Activated naive CD8-positive, alpha-beta T cell treated with anti-CD3 and anti-CD28 coated beads, Interleukin-2, amount 10 ng/mL, durations not matched to agents 7 days and 5 days (primary cell): ENCODE results near the gene CKAP5. TPM values are rescaled to one million over a fixed set of nuclear protein-coding genes. Genes with fewer than 3 reads are reported as not detected.

ENCODE experiments used
- ATAC-seq: fragments of 150-1000 bp; cut with Tn5 transposase; one replicate; pipeline ENCODE4 v1.10.0; 2021; ENCODE audit warnings: low read depth, moderate library complexity
- POLR2A ChIA-PET: fragments of 350-600 bp; sonication (Branson Sonifier 250); formaldehyde crosslinking; loops from one replicate; lab custom pipeline; 2021; ENCODE audit warnings: antibody characterized with exemption; lab: Charles Lee
- DNase-seq: peaks from one replicate; pipeline ENCODE4 v3.0.0; 2021
- H3K27ac Mint-ChIP-seq: one replicate; pipeline ENCODE4 v1.8.0; 2022; ENCODE audit warnings: mild to moderate bottlenecking, mixed read lengths
- H3K27me3 Mint-ChIP-seq: one replicate; pipeline ENCODE4 v1.8.0; 2022; ENCODE audit warnings: mild to moderate bottlenecking, moderate library complexity, mixed read lengths
- H3K36me3 Mint-ChIP-seq: one replicate; pipeline ENCODE4 v1.8.0; 2021; ENCODE audit warnings: mild to moderate bottlenecking, mixed read lengths
- H3K4me1 Mint-ChIP-seq: one replicate; pipeline ENCODE4 v1.8.0; 2021; ENCODE audit warnings: mixed read lengths
- H3K4me3 Mint-ChIP-seq: one replicate; pipeline ENCODE4 v1.8.0; 2022; ENCODE audit warnings: mild to moderate bottlenecking, moderate library complexity, mixed read lengths
- H3K9me3 Mint-ChIP-seq: one replicate; pipeline ENCODE4 v1.8.0; 2021; ENCODE audit warnings: mixed read lengths
- total RNA-seq, 2 experiments: library from RNA; stranded (reverse); gene quantifications; one replicate each; pipeline ENCODE4 v1.2.3, GENCODE V29; 2021

Gene CKAP5
- total RNA-seq, 2 experiments from 2014 or later, result 127 to 135 TPM

DNA sequence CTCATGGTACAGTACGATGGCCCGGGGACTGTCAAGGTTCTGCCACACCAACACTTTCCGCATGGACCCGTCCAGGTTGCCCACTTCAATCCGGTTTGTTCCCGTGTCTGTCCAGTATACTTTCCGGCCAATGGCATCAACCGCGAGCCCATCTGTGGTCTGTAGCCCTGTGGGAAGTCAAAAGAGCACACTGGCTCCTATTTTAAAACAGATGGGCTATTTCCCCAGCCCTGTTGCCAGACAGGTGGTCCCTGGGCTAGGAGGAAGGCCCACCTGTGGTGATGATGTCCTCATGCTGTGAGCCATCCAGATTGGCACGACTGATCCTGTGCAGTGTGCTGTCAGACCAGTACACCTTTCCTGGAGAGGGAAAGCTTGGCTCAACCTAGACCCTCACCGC is 30.4 kb upstream of the CKAP5 start:
- ATAC-seq (no peak), DNase-seq (no peak)
- Mint-ChIP-seq H3K27ac (no peak overlapping the region), H3K4me3 (no peak overlapping the region), H3K27me3 (peaks cover 5% of the 10 kb centered on the region), H3K4me1 (peaks cover 1% of the 10 kb centered on the region), H3K9me3 (no peaks in the 10 kb centered on the region), H3K36me3 (no peaks in the 10 kb centered on the region)
- POLR2A ChIA-PET, result no interaction called here

DNA sequence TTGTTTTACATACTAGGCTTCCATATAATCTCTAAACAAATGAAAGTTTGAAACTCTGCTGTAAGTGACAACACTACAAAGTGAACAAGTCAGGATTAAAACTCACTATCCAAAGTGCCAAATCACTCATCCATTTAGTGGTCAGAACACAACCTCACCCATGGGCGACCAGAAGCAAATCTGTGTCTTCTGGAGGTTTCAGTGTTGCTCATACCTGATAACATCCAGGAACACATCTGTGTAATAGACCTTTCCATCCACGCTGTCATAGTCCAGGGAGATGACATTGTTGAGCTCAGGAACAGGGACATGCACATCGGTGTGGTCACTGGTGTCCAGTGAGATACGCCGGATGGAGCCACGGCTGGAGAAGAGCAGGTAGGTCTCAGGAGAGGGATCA is 28.5 kb upstream of the CKAP5 start:
- DNase-seq (no peak), ATAC-seq (no peak)
- H3K9me3 Mint-ChIP-seq, result no peaks in the 10 kb centered on the region
- no peak overlapping the region for H3K4me3 Mint-ChIP-seq
- H3K4me1 Mint-ChIP-seq, result no peaks in the 10 kb centered on the region
- no peak overlapping the region for H3K27ac Mint-ChIP-seq
- POLR2A ChIA-PET, result no interaction called here
- no peaks in the 10 kb centered on the region for H3K36me3 Mint-ChIP-seq
- H3K27me3 Mint-ChIP-seq, result no peaks in the 10 kb centered on the region

DNA sequence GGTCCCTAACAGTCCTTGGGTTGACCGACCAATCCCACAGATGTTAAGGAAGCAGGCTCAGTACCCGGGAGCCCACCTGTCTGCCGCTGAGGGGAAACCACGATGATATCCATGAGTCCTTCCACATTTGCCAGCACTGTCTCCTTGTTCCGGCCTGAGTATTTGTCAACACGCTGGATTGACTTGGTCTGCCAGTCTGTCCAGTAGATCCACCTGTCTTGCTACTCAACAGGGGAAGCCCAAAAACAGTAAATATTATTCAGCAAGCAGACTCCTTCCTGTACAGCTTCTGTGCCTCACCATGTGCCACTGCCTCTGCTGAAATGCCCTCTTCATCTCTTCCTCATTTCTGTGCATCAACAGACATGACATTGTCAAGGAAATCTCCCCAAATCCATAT is 22.8 kb upstream of the CKAP5 start:
- Mint-ChIP-seq H3K27me3 (no peaks in the 10 kb centered on the region), H3K4me1 (no peaks in the 10 kb centered on the region)
- ATAC-seq, result no peak

DNA sequence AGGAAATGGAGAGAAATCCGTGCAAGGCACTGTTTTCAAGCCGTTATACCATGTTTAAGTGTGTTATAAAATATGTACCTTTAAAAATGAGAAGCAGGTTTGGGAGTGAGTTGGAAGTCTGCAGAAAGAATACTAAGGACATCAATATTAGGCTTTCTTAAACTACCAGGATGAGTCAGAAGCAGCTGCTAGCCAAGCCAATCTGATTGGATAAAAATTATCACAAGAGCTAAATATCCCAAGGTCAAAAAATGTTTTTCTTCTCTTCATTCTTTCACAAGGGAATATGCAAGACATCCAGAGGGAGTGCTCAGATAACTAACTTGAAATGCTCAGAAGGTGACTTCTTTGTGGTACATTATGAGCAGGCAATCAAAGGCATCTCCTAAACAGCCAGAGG is 19.3 kb upstream of the CKAP5 start:
- Mint-ChIP-seq H3K4me1 (no peaks in the 10 kb centered on the region), H3K9me3 (no peaks in the 10 kb centered on the region), H3K4me3 (no peak overlapping the region), H3K27me3 (peaks cover 4% of the 10 kb centered on the region), H3K36me3 (no peaks in the 10 kb centered on the region), H3K27ac (no peak overlapping the region)
- POLR2A ChIA-PET, result no interaction called here
- no peak for ATAC-seq
- DNase-seq, result no peak

More for the DNA sequence above, 22.8 kb upstream of the CKAP5 start:
- Mint-ChIP-seq H3K4me3 (no peak overlapping the region), H3K36me3 (no peaks in the 10 kb centered on the region), H3K27ac (no peak overlapping the region), H3K9me3 (no peaks in the 10 kb centered on the region)
- DNase-seq, result no peak
- POLR2A ChIA-PET, result interaction anchor here (1.3 kb wide), 1 partner anchor 42 kb away, joined by 3 read pairs; no protein-coding TSS in a partner anchor

DNA sequence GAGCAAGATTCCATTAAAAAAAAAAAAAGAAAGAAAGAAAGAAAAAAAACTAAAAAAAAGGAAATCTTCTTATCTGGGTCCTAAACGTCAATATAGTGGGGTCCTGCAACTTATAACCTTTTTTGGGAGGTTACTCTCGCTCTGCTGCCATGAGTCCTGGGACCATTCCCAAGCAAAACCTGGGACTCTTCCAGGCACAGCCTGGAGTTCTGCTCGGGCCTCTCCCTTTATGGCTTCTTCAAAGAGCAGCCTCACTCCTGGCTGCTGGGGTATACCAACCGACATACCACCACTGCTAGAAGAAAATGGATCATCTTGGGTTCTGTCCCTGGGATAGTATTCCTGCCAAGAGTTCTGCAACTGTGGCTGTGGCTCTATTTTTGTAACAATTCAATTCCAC is 14.1 kb upstream of the CKAP5 start:
- POLR2A ChIA-PET, result interaction anchor here (0.7 kb wide), 1 partner anchor 84 kb away, joined by 3 read pairs; no protein-coding TSS in a partner anchor
- Mint-ChIP-seq H3K27me3 (peaks cover 4% of the 10 kb centered on the region), H3K9me3 (no peaks in the 10 kb centered on the region), H3K27ac (no peak overlapping the region), H3K4me1 (no peaks in the 10 kb centered on the region), H3K4me3 (no peak overlapping the region), H3K36me3 (no peaks in the 10 kb centered on the region)
- DNase-seq (no peak), ATAC-seq (no peak)

DNA sequence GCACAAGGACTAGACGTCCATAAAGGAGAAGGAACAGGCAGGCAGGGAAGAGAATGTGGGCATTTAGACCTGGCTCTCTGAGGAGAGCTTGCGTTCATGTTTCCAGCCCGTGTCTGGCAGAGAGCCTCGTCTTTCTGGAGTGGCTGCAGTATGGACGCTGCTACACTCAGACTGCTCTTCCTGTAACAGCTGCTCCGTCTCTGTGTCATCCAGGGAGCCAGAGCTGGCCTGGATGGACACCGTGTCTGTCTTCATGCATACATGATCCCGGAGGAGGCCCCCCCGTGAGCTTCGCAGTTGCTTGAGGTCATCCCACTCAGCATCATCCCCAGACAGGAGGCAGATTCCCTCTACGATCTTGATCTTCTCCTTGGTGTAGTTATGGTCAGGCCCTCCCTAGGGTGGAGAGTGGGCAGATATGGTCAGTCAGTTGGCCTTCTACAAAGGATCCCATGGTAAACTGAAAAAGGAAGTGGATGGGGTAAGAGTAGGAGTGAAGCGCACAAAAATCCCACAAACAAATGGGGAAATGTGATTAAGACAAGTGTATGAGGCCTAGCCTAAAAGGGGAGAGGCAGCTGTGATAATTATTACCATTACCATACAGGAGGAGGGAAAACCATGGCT is 13.0 kb upstream of the CKAP5 start:
- POLR2A ChIA-PET, result interaction anchor here (0.5 kb wide), 1 partner anchor 436 kb away, joined by 6 read pairs; no protein-coding TSS in a partner anchor
- no peak overlapping the region for H3K27ac Mint-ChIP-seq

DNA sequence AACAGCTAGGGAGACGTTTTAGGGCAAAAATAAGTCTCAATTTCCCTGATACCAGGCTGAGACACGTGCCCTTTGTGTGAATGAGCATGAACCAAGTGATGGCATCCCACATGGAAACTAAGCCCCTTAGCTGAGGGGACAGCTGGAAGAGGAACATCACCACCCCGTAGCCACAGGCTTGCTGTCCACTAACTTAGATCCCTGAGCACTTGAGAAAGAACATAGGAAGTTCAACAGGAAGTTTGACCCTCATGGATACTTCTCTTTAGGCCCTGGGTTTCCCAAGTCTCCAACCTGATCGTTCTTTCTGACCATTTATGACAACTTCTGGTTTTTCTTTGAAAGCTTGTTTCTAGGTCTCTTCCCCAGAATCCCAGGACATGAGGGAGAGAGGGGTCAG is 11.6 kb upstream of the CKAP5 start:
- no peak for ATAC-seq
- POLR2A ChIA-PET, result interaction anchor here (1.0 kb wide), 1 partner anchor 11 kb away, joined by 3 read pairs; the partner anchor contains the start of gene CKAP5
- no peak for DNase-seq
- no peaks in the 10 kb centered on the region for H3K4me1 Mint-ChIP-seq
- H3K36me3 Mint-ChIP-seq, result no peaks in the 10 kb centered on the region
- no peak overlapping the region for H3K27ac Mint-ChIP-seq
- H3K4me3 Mint-ChIP-seq, result no peak overlapping the region
- no peaks in the 10 kb centered on the region for H3K27me3 Mint-ChIP-seq
- no peaks in the 10 kb centered on the region for H3K9me3 Mint-ChIP-seq

More for the DNA sequence above, 13.0 kb upstream of the CKAP5 start:
- Mint-ChIP-seq H3K27me3 (peaks cover 4% of the 10 kb centered on the region), H3K4me1 (no peaks in the 10 kb centered on the region), H3K9me3 (no peaks in the 10 kb centered on the region), H3K36me3 (no peaks in the 10 kb centered on the region), H3K4me3 (no peak overlapping the region)
- no peak for ATAC-seq
- no peak for DNase-seq

DNA sequence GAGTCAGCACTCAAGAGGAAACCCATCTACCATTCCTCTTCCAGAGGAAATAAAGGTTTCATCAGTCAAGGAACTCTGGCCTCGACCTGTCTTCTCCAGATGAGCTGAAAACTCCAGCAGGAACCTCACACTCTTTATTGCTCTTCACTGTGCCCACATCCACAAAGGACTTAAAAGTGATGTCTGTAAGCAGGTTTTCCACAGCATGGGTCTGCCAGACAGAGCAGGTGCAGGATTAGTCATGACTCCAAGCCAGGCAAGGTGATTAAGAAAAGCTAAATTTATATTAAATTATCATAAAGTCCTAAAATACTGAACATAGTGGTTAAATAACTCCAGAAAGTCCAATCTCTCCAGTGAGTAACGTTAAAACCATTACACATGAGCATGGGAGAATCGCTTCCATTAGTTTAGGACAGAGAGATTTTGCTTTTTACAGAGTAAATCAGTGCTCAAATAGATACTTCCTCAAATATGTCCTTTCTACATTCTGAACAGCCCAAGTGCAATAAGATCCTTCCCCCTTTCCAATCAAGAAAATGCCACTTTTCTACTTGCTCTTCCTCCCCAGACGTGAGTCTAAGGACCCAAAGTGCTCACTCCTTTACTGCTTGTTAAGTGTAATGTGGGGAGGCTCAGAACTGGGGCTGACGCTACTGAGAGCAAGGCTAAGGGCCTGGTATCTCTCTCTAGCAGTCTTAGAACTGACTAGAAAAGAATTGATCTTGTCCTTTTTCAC is 10.7 kb upstream of the CKAP5 start:
- no peaks in the 10 kb centered on the region for H3K27me3 Mint-ChIP-seq
- H3K36me3 Mint-ChIP-seq, result no peaks in the 10 kb centered on the region
- no peak for DNase-seq
- H3K9me3 Mint-ChIP-seq, result no peaks in the 10 kb centered on the region
- H3K4me3 Mint-ChIP-seq, result no peak overlapping the region
- no peak overlapping the region for H3K27ac Mint-ChIP-seq
- ATAC-seq, result no peak
- POLR2A ChIA-PET, result no interaction called here
- H3K4me1 Mint-ChIP-seq, result no peaks in the 10 kb centered on the region

DNA sequence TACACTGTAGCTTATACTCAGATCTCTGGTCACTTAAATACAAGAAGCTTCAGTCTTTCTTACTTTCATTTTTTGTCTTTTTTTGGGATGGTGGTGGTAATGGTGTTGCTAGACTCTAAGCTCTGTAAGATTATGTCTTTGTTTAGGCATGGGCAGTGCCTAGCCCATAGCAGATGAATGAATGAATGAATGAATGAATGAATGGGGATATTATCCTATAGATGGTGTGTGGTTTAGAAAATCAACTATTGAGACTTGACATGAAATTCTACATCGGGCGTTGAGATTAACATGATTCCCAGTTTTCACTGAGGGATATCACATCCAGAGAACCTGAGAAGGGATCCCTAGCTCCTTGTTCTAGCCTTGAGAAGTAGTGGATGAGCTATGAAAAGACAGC is 9.8 kb upstream of the CKAP5 start:
- Mint-ChIP-seq H3K4me3 (no peak overlapping the region), H3K9me3 (no peaks in the 10 kb centered on the region), H3K4me1 (no peaks in the 10 kb centered on the region), H3K27ac (no peak overlapping the region), H3K27me3 (no peaks in the 10 kb centered on the region), H3K36me3 (no peaks in the 10 kb centered on the region)
- POLR2A ChIA-PET, result no interaction called here
- ATAC-seq (no peak), DNase-seq (no peak)

DNA sequence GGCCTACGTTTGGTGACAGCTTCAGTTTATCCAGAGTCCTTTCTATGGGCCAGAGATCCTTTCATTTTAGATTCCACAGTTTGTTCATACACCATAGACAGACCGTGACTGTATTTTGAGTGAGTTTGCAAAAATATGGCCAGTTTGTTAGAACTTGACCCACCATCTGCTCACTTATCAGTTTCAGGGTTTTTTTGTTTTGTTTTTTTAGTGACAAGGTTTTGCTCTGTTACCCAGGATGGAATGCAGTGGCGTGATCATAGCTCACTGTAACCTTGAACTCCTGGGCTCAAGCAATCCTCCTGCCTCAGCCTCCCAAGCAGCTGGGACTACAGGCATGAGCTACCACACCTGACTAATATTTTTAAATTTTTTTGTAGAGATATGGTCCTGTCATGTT is 9.1 kb upstream of the CKAP5 start:
- ATAC-seq (no peak), DNase-seq (no peak)
- Mint-ChIP-seq H3K4me1 (no peaks in the 10 kb centered on the region), H3K36me3 (no peaks in the 10 kb centered on the region), H3K27ac (no peak overlapping the region), H3K9me3 (no peaks in the 10 kb centered on the region), H3K4me3 (no peak overlapping the region), H3K27me3 (no peaks in the 10 kb centered on the region)
- POLR2A ChIA-PET, result no interaction called here

DNA sequence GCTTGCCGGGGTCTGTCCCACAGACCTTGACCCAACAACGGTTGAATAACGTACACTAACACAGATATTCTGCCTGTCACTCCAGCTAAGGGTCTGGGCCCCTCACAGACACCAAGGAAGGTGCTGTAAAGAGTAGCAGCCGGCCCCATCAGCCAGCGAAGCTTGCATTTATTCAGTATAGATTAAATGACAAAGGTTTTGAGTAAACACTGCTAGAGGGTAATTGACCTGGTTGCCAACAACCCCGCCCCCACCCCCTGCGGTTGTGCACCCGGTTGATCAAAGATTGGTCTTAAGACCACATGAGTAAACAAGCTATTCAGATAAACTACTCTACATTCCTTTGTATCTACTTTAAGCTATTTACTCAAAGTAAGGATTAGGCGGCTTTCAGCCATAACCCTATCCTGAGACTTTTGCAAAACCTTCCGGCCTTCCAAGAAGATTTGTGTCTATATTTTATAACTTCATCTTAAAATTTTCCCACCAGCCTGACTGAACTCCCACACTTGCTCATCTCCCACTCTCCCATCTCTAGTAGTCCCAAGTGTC is 4.8 kb upstream of the CKAP5 start:
- H3K27me3 Mint-ChIP-seq, result no peaks in the 10 kb centered on the region

DNA sequence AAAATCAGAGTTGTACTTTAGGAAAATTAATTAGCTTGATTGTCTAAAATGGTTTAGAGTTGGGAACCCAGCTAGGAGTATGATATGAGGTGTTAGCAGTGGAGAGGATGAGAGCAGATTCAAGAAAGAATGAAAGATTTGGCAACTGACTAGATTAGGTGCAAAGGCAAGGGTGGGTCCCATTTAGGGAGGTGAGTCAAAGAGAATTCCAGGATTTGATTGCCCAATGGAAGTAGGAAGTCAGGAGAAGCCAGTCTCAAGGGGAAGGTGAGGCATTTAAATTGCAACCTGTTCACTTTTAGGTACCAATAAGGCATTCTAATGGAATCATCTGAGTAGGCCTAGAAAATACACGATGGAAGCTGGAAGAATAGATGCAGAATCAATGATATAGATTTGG is 3.6 kb upstream of the CKAP5 start:
- H3K27ac Mint-ChIP-seq, result no peak overlapping the region
- H3K36me3 Mint-ChIP-seq, result peaks cover 1% of the 10 kb centered on the region
- H3K27me3 Mint-ChIP-seq, result no peaks in the 10 kb centered on the region
- peaks cover 9% of the 10 kb centered on the region for H3K4me1 Mint-ChIP-seq
- POLR2A ChIA-PET, result no interaction called here
- H3K9me3 Mint-ChIP-seq, result no peaks in the 10 kb centered on the region
- DNase-seq, result no peak
- no peak overlapping the region for H3K4me3 Mint-ChIP-seq
- ATAC-seq, result no peak

More for the DNA sequence above, 4.8 kb upstream of the CKAP5 start:
- peaks cover 1% of the 10 kb centered on the region for H3K36me3 Mint-ChIP-seq
- H3K27ac Mint-ChIP-seq, result no peak overlapping the region
- DNase-seq, result no peak
- H3K4me1 Mint-ChIP-seq, result peaks cover 7% of the 10 kb centered on the region
- ATAC-seq, result no peak
- POLR2A ChIA-PET, result no interaction called here
- no peaks in the 10 kb centered on the region for H3K9me3 Mint-ChIP-seq
- H3K4me3 Mint-ChIP-seq, result no peak overlapping the region

DNA sequence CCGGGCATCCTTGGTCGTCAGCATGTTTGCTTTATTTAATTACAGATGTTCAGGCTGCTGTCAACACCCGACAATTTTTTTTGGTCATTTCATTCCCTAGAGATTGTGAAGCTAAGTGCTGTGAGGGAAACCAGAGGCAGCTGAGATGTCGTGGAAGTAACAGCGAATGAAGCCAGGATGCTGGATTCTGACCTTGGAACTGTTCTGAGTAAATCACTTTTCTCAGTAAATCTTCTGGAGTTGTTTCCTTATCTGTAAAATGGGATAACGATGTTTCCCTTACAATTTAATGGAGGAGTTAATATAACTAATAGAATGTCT is 390 bp upstream of the CKAP5 start:
- peak overlapping the region; percentile 96 for H3K27ac Mint-ChIP-seq
- H3K27me3 Mint-ChIP-seq, result no peaks in the 10 kb centered on the region
- DNase-seq (no peak), ATAC-seq (peak; percentile 3)
- peaks cover 30% of the 10 kb centered on the region for H3K4me1 Mint-ChIP-seq
- no peaks in the 10 kb centered on the region for H3K9me3 Mint-ChIP-seq
- H3K36me3 Mint-ChIP-seq, result peaks cover 8% of the 10 kb centered on the region
- POLR2A ChIA-PET, result interaction anchor here (0.6 to 1.4 kb wide), 2 partner anchors 11 to 19 kb away, joined by 3 to 6 read pairs; no protein-coding TSS in a partner anchor
- peak overlapping the region; percentile 94 for H3K4me3 Mint-ChIP-seq

DNA sequence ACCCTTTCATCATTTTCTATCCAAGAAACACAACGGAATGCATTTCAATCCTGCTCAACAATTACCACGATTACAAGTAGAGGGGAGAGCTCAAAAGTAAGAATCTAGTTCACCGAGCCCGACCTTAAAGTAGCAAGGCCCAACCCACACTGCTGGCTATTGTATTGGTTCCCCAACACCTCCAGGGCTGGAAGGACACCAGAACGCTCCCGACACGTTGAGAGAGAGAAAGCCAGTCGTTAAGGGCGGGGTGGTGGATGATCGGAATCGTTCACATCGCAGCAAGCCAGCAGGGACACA is 690 bp downstream of the CKAP5 start:
- H3K4me1 Mint-ChIP-seq, result peaks cover 32% of the 10 kb centered on the region
- POLR2A ChIA-PET, result interaction anchor here (0.6 to 1.4 kb wide), 5 partner anchors 15 to 735 kb away, joined by 3 to 6 read pairs (median 3); no protein-coding TSS in a partner anchor
- ATAC-seq, result no peak

More for the DNA sequence above, 690 bp downstream of the CKAP5 start:
- H3K27ac Mint-ChIP-seq, result peak overlapping the region; percentile 81
- H3K36me3 Mint-ChIP-seq, result peaks cover 10% of the 10 kb centered on the region
- peak overlapping the region; percentile 92 for H3K4me3 Mint-ChIP-seq
- DNase-seq, result no peak
- no peaks in the 10 kb centered on the region for H3K9me3 Mint-ChIP-seq
- no peaks in the 10 kb centered on the region for H3K27me3 Mint-ChIP-seq
